NB4 (cell line): ENCODE results near the gene UBE2D2.

Experiments
- CTCF ChIP-seq: IDR thresholded peaks from one replicate; pipeline ENCODE4 v1.5.1; 2012; ENCODE audit warnings: low read depth, low read length
- POLR2A ChIP-seq: IDR thresholded peaks from 2 replicates; pipeline ENCODE4 v1.6.1; 2011; ENCODE audit warnings: mild to moderate bottlenecking; ENCODE audit not compliant: insufficient read length; ENCODE audit errors: extremely low read depth
- TF ChIP-seq, protein P1 (sequence below): IDR thresholded peaks from 2 replicates; pipeline ENCODE4 v1.6.1; 2011; ENCODE audit warnings: low read depth, low read length

DNA sequence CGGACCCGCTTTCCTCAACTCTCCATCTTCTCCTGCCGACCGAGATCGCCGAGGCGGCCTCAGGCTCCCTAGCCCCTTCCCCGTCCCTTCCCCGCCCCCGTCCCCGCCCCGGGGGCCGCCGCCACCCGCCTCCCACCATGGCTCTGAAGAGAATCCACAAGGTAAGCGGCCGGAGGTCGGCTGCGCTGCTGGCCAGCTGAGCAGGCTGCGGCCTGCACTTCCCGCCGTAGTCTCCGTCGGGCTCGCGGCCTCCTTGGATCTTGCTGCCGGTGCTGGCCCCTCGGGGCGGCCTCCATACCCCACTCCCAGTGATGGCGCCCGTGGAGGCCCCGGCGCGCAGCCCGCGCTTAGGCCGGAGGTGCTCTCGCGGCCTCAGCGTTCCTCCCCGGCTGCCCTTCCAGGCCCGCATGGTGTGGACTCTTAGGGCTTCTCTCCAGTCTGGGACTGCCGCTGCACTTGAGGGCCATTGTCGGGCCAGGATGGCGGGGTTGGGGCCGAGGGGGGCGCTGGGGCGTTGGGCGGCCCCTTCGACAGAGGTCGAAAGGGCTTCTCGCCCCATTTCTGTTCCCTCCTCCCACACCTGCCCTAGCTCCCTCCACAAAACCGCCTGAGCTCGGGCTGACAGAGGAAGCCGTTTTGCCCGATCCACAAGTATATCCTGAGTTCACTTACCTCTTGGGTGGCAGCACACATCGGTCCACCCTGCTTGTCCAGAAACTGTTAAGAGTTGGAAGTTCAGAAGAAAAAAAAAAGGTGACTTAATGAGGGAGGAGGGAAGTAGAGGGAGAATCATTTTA, 714 bp downstream of the UBE2D2 start:
- TF ChIP-seq CTCF = no peak
- TF ChIP-seq POLR2A = no peak
- TF ChIP-seq, protein P1, sequence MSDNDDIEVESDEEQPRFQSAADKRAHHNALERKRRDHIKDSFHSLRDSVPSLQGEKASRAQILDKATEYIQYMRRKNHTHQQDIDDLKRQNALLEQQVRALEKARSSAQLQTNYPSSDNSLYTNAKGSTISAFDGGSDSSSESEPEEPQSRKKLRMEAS = no peak
